Caki2 (cell line): Measurements from ENCODE around the gene HLA-DPA1. TPM values are rescaled to one million over a fixed set of nuclear protein-coding genes. Genes with fewer than 3 reads are reported as not detected.
"Not testable (repeated sequence)": the region's sequence is repeated elsewhere in the genome, so short reads cannot be mapped to it uniquely, and the experiment has no call there.

Experiments used
- DNase-seq: peaks from one replicate; pipeline ENCODE4 v3.0.0-alpha.2; 2015; ENCODE audit warnings: low read depth
- in situ Hi-C: cut with HindIII; loops from 2 replicates; pipeline ENCODE4 v1.10.0; 2016; ENCODE audit warnings: low sequenced_read_pairs, low pct_unique_long_range_greater_than_20kb, mixed read lengths
- total RNA-seq: library from RNA; depleted of rRNA; stranded (reverse); fragments of >200 nt; shearing (Covaris generic); gene quantifications from 2 replicates; pipeline ENCODE4 v1.2.3, GENCODE V29; 2014; ENCODE audit warnings: low replicate concordance

The HLA-DPA1 gene
- total RNA-seq, 1 experiment from 2014 or later: not detected

- DNase-seq: no peak
- in situ Hi-C loops: no loop called here
Observed at GRCh38 chr6:33072508-33073100, 845 bp downstream of the HLA-DPA1 start.

- in situ Hi-C loops: no loop called here
Observed at GRCh38 chr6:33071569-33071968, 1.9 kb downstream of the HLA-DPA1 start.

GRCh38 chr6:33070909-33071308, 2.5 kb downstream of the HLA-DPA1 start:
- in situ Hi-C loops: no loop called here

More at GRCh38 chr6:33071569-33071968, 1.9 kb downstream of the HLA-DPA1 start:
- DNase-seq: no peak

GRCh38 chr6:33069021-33069738, 4.3 kb downstream of the HLA-DPA1 start:
- in situ Hi-C loops: no loop called here

More at GRCh38 chr6:33070909-33071308, 2.5 kb downstream of the HLA-DPA1 start:
- DNase-seq: no peak

GRCh38 chr6:33066917-33067521, 6.4 kb downstream of the HLA-DPA1 start:
- no peak for DNase-seq
- in situ Hi-C loops: no loop called here

More at GRCh38 chr6:33069021-33069738, 4.3 kb downstream of the HLA-DPA1 start:
- no peak for DNase-seq

- in situ Hi-C loops: no loop called here
- DNase-seq: no peak
Observed at GRCh38 chr6:33065312-33065711, 8.1 kb downstream of the HLA-DPA1 start.

- in situ Hi-C loops: no loop called here
- no peak for DNase-seq
Observed at GRCh38 chr6:33064723-33065122, 8.7 kb downstream of the HLA-DPA1 start.

- in situ Hi-C loops, DNase-seq: not testable (repeated sequence)
Observed at GRCh38 chr6:33063435-33063834, 10.0 kb downstream of the HLA-DPA1 start.

GRCh38 chr6:33061987-33062386, 11.5 kb downstream of the HLA-DPA1 start:
- in situ Hi-C loops: no loop called here
- no peak for DNase-seq

- DNase-seq: no peak
- in situ Hi-C loops: no loop called here
Observed at GRCh38 chr6:33057222-33058150, 16.0 kb downstream of the HLA-DPA1 start.

- in situ Hi-C loops: no loop called here
- DNase-seq: no peak
Observed at GRCh38 chr6:33053230-33053629, 20.2 kb downstream of the HLA-DPA1 start.

- in situ Hi-C loops: no loop called here
Observed at GRCh38 chr6:33052627-33053026, 20.8 kb downstream of the HLA-DPA1 start.

GRCh38 chr6:33050014-33050810, 23.2 kb downstream of the HLA-DPA1 start:
- in situ Hi-C loops: no loop called here
- no peak for DNase-seq

More at GRCh38 chr6:33052627-33053026, 20.8 kb downstream of the HLA-DPA1 start:
- DNase-seq: no peak

- no peak for DNase-seq
- in situ Hi-C loops: no loop called here
Observed at GRCh38 chr6:33049323-33050013, 24.0 kb downstream of the HLA-DPA1 start.

GRCh38 chr6:33040157-33040556, 33.3 kb downstream of the HLA-DPA1 start:
- no peak for DNase-seq
- in situ Hi-C loops: no loop called here

- in situ Hi-C loops: no loop called here
Observed at GRCh38 chr6:33036535-33036934, 36.9 kb downstream of the HLA-DPA1 start.

GRCh38 chr6:33034554-33034953, 38.9 kb downstream of the HLA-DPA1 start:
- in situ Hi-C loops: no loop called here
- no peak for DNase-seq

More at GRCh38 chr6:33036535-33036934, 36.9 kb downstream of the HLA-DPA1 start:
- DNase-seq: no peak
